K562 (cell line): ENCODE measurements around the gene ASMTL. TPM values are rescaled to one million over a fixed set of nuclear protein-coding genes. Genes with fewer than 3 reads are reported as not detected.

Source experiments
- CREM ChIP-seq: IDR thresholded peaks from 2 replicates; pipeline ENCODE4 v1.6.1; 2014; ENCODE audit warnings: antibody characterized with exemption, low read depth
- HLTF ChIP-seq: fragments of 450-650 bp; IDR thresholded peaks from 2 replicates; pipeline ENCODE4 v1.6.1; 2016
- LEF1 ChIP-seq: fragments of 450-650 bp; IDR thresholded peaks from 2 replicates; pipeline ENCODE4 v1.6.1; 2016; ENCODE audit warnings: mild to moderate bottlenecking
- MEF2A ChIP-seq: IDR thresholded peaks from 2 replicates; pipeline ENCODE4 v1.6.1; 2011; ENCODE audit warnings: low read depth, mild to moderate bottlenecking, low read length, moderate library complexity; ENCODE audit not compliant: control insufficient read depth
- NFYB ChIP-seq: IDR thresholded peaks from 2 replicates; pipeline ENCODE4 v1.6.1; 2011; ENCODE audit warnings: mild to moderate bottlenecking, moderate library complexity; ENCODE audit not compliant: insufficient read length; ENCODE audit errors: extremely low read depth
- RFX1 ChIP-seq: fragments of 450-650 bp; IDR thresholded peaks from 2 replicates; pipeline ENCODE4 v1.6.1; 2016; ENCODE audit warnings: mild to moderate bottlenecking, moderate library complexity
- RFX5 ChIP-seq: IDR thresholded peaks from 2 replicates; pipeline ENCODE4 v1.6.1; 2011; ENCODE audit warnings: low read depth, mild to moderate bottlenecking, improper control_type of control experiment, low read length
- SP2 ChIP-seq: IDR thresholded peaks from 2 replicates; pipeline ENCODE4 v1.6.1; 2011; ENCODE audit warnings: mild to moderate bottlenecking, low read depth, low read length, moderate library complexity; ENCODE audit not compliant: poor library complexity, severe bottlenecking; ENCODE audit errors: extremely low read depth
- ZNF785 ChIP-seq: fragments of 250-450 bp; sonication (Bioruptor Pico); IDR thresholded peaks from 2 replicates; pipeline ENCODE4 v1.4.0; 2020; ENCODE audit warnings: mild to moderate bottlenecking
- polyA plus RNA-seq, 8 experiments: library from polyadenylated mRNA; depleted of rRNA in 4 of 8; stranded (reverse) in 5 of 8; unstranded in 3 of 8; fragments of >200 nt; fragmentation: Nextera tagmentation in 2 of 8; fragmentation: Illumina TruSeq in 1 of 8; extraction: Ambion mirVana in 2 of 8; extraction: Trizol in 1 of 8; gene quantifications; 2 replicates each; pipeline versions ENCODE4 v1.2.1 to v1.2.3, GENCODE V29; 2011 to 2014; ENCODE audit warnings: inconsistent platforms in 1 of 8, missing spikeins in 1 of 8
- total RNA-seq, 7 experiments: library from RNA; depleted of rRNA in 6 of 7; stranded (reverse); fragments of >200 nt in 6 of 7; fragmentation: Illumina TruSeq in 2 of 7; extraction: Trizol in 2 of 7; gene quantifications; 2 replicates each; pipeline versions ENCODE4 v1.2.1 to v1.2.3, GENCODE V29; 2011 to 2021; ENCODE audit warnings: low replicate concordance in 1 of 7
- TF ChIP-seq, protein P1 (sequence below): sonication (generic); formaldehyde crosslinking; IDR thresholded peaks from 2 replicates; pipeline ENCODE4 v1.4.0; 2020; ENCODE audit warnings: mild to moderate bottlenecking, missing genetic modification reagents
- TF ChIP-seq, protein P2 (sequence below): fragments of 450-650 bp; IDR thresholded peaks from 2 replicates; pipeline ENCODE4 v1.7.1; 2018; ENCODE audit warnings: mild to moderate bottlenecking, low read depth; ENCODE audit not compliant: partially characterized antibody
- TF ChIP-seq, protein P3 (sequence below): fragments of 450-650 bp; IDR thresholded peaks from 2 replicates; pipeline ENCODE4 v1.6.1; 2016
- TF ChIP-seq, protein P4 (sequence below): fragments of 450-650 bp; IDR thresholded peaks from 2 replicates; pipeline ENCODE4 v1.6.1; 2016; ENCODE audit warnings: borderline replicate concordance
- TF ChIP-seq, protein P5 (sequence below): sonication (generic); formaldehyde crosslinking; IDR thresholded peaks from 2 replicates; pipeline ENCODE4 v1.8.0; 2022; ENCODE audit warnings: missing genetic modification reagents, mild to moderate bottlenecking, moderate library complexity, borderline replicate concordance
- TF ChIP-seq, protein P6 (sequence below): sonication (generic); formaldehyde crosslinking; IDR thresholded peaks from 2 replicates; pipeline ENCODE4 v1.8.1; 2022; ENCODE audit warnings: missing genetic modification reagents
- TF ChIP-seq, protein P7 (sequence below): fragments of 200-800 bp; sonication (Bioruptor generic); IDR thresholded peaks from 2 replicates; pipeline ENCODE4 v1.6.1; 2017; ENCODE audit warnings: missing genetic modification characterization, missing compliant biosample characterization

The ASMTL gene
- total and polyA plus RNA-seq, 9 of the 15 experiments (the other 6 are each of a cell fraction or from before 2014, with no cell fraction given) = 0.56 to 20.6 (median 7.6) TPM

DNA sequence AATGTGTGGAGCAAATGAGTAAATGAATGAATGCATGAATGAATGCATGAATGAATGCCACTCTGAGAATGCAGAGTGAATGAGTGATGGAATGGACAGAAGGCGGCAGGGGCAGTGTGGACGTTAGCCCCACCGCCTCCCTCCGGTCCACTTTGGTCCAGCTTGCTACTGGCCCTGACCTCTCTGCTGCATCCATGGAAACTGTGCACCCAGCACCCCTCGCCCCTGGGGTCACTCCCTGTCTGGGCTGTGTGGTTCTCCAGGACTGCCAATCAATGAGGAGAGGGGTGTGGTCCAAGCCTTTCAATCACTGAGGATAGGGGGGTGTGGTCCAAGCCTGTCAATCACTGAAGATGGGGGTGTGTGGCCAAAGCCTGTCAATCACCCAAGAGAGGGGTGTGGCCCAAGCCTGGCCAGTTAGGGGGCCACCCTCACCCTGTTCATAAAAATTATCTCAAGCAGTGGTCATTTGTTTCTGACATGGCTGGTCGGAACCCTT lies 39.2 kb upstream of the ASMTL start (continued):
- TF ChIP-seq, protein P1, sequence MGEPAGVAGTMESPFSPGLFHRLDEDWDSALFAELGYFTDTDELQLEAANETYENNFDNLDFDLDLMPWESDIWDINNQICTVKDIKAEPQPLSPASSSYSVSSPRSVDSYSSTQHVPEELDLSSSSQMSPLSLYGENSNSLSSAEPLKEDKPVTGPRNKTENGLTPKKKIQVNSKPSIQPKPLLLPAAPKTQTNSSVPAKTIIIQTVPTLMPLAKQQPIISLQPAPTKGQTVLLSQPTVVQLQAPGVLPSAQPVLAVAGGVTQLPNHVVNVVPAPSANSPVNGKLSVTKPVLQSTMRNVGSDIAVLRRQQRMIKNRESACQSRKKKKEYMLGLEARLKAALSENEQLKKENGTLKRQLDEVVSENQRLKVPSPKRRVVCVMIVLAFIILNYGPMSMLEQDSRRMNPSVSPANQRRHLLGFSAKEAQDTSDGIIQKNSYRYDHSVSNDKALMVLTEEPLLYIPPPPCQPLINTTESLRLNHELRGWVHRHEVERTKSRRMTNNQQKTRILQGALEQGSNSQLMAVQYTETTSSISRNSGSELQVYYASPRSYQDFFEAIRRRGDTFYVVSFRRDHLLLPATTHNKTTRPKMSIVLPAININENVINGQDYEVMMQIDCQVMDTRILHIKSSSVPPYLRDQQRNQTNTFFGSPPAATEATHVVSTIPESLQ (CRISPR knock-in tag) = no peak
- TF ChIP-seq, protein P2, sequence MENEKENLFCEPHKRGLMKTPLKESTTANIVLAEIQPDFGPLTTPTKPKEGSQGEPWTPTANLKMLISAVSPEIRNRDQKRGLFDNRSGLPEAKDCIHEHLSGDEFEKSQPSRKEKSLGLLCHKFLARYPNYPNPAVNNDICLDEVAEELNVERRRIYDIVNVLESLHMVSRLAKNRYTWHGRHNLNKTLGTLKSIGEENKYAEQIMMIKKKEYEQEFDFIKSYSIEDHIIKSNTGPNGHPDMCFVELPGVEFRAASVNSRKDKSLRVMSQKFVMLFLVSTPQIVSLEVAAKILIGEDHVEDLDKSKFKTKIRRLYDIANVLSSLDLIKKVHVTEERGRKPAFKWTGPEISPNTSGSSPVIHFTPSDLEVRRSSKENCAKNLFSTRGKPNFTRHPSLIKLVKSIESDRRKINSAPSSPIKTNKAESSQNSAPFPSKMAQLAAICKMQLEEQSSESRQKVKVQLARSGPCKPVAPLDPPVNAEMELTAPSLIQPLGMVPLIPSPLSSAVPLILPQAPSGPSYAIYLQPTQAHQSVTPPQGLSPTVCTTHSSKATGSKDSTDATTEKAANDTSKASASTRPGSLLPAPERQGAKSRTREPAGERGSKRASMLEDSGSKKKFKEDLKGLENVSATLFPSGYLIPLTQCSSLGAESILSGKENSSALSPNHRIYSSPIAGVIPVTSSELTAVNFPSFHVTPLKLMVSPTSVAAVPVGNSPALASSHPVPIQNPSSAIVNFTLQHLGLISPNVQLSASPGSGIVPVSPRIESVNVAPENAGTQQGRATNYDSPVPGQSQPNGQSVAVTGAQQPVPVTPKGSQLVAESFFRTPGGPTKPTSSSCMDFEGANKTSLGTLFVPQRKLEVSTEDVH = no peak
- no peak for TF ChIP-seq RFX5
- TF ChIP-seq, protein P3, sequence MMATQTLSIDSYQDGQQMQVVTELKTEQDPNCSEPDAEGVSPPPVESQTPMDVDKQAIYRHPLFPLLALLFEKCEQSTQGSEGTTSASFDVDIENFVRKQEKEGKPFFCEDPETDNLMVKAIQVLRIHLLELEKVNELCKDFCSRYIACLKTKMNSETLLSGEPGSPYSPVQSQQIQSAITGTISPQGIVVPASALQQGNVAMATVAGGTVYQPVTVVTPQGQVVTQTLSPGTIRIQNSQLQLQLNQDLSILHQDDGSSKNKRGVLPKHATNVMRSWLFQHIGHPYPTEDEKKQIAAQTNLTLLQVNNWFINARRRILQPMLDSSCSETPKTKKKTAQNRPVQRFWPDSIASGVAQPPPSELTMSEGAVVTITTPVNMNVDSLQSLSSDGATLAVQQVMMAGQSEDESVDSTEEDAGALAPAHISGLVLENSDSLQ = peak; percentile 100
- no peak for TF ChIP-seq HLTF
- TF ChIP-seq MEF2A = no peak
- TF ChIP-seq SP2 = no peak
- TF ChIP-seq, protein P4, sequence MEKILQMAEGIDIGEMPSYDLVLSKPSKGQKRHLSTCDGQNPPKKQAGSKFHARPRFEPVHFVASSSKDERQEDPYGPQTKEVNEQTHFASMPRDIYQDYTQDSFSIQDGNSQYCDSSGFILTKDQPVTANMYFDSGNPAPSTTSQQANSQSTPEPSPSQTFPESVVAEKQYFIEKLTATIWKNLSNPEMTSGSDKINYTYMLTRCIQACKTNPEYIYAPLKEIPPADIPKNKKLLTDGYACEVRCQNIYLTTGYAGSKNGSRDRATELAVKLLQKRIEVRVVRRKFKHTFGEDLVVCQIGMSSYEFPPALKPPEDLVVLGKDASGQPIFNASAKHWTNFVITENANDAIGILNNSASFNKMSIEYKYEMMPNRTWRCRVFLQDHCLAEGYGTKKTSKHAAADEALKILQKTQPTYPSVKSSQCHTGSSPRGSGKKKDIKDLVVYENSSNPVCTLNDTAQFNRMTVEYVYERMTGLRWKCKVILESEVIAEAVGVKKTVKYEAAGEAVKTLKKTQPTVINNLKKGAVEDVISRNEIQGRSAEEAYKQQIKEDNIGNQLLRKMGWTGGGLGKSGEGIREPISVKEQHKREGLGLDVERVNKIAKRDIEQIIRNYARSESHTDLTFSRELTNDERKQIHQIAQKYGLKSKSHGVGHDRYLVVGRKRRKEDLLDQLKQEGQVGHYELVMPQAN = no peak
- TF ChIP-seq, protein P5, sequence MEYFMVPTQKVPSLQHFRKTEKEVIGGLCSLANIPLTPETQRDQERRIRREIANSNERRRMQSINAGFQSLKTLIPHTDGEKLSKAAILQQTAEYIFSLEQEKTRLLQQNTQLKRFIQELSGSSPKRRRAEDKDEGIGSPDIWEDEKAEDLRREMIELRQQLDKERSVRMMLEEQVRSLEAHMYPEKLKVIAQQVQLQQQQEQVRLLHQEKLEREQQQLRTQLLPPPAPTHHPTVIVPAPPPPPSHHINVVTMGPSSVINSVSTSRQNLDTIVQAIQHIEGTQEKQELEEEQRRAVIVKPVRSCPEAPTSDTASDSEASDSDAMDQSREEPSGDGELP (CRISPR knock-in tag) = peak; percentile 38; the same call in 1 of the 2 replicates
- TF ChIP-seq, protein P6, sequence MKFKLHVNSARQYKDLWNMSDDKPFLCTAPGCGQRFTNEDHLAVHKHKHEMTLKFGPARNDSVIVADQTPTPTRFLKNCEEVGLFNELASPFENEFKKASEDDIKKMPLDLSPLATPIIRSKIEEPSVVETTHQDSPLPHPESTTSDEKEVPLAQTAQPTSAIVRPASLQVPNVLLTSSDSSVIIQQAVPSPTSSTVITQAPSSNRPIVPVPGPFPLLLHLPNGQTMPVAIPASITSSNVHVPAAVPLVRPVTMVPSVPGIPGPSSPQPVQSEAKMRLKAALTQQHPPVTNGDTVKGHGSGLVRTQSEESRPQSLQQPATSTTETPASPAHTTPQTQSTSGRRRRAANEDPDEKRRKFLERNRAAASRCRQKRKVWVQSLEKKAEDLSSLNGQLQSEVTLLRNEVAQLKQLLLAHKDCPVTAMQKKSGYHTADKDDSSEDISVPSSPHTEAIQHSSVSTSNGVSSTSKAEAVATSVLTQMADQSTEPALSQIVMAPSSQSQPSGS (CRISPR knock-in tag) = no peak
- no peak for TF ChIP-seq LEF1
- TF ChIP-seq, protein P7, sequence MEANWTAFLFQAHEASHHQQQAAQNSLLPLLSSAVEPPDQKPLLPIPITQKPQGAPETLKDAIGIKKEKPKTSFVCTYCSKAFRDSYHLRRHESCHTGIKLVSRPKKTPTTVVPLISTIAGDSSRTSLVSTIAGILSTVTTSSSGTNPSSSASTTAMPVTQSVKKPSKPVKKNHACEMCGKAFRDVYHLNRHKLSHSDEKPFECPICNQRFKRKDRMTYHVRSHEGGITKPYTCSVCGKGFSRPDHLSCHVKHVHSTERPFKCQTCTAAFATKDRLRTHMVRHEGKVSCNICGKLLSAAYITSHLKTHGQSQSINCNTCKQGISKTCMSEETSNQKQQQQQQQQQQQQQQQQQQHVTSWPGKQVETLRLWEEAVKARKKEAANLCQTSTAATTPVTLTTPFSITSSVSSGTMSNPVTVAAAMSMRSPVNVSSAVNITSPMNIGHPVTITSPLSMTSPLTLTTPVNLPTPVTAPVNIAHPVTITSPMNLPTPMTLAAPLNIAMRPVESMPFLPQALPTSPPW = peak; percentile 25; the same call in 1 of the 2 replicates
- TF ChIP-seq NFYB = peak; percentile 39
- TF ChIP-seq CREM = no peak
- no peak for TF ChIP-seq ZNF785 (CRISPR knock-in tag)
- TF ChIP-seq RFX1 = peak; percentile 72
